Activated T-helper 2 cell treated with anti-CD3 and anti-CD28 coated beads, Interferon-gamma antibody, Interleukin-2, Interleukin-4, amounts not matched to agents 10 μg/mL and 5 μg/mL and 100 μg/mL, durations not matched to agents 14 hours and 24 hours and 36 hours (primary cell): Measurements from ENCODE around the gene PUSL1. TPM values are rescaled to one million over a fixed set of nuclear protein-coding genes. Genes with fewer than 3 reads are reported as not detected.
"Not testable (repeated sequence)": the region's sequence is repeated elsewhere in the genome, so short reads cannot be mapped to it uniquely, and the experiment has no call there.

ENCODE experiments used
- DNase-seq: peaks from one replicate; pipeline ENCODE4 v3.0.0; 2021; ENCODE audit warnings: low spot score
- H3K27ac Mint-ChIP-seq: one replicate; pipeline ENCODE4 v1.8.0; 2021; ENCODE audit warnings: mixed read lengths
- H3K27me3 Mint-ChIP-seq: one replicate; pipeline ENCODE4 v1.8.0; 2021; ENCODE audit warnings: low read depth, mixed read lengths
- H3K36me3 Mint-ChIP-seq: one replicate; pipeline ENCODE4 v1.8.0; 2021; ENCODE audit warnings: low read depth, mixed read lengths
- H3K4me1 Mint-ChIP-seq: one replicate; pipeline ENCODE4 v1.8.0; 2021; ENCODE audit warnings: low read depth, mixed read lengths
- H3K4me3 Mint-ChIP-seq: one replicate; pipeline ENCODE4 v1.8.0; 2021; ENCODE audit warnings: low read depth, mild to moderate bottlenecking, moderate library complexity, mixed read lengths
- H3K9me3 Mint-ChIP-seq: one replicate; pipeline ENCODE4 v1.8.0; 2021; ENCODE audit warnings: mixed read lengths
- intact Hi-C: fragments of 100-400 bp; cut with micrococcal nuclease; formaldehyde crosslinking; loops from one replicate; pipeline ENCODE4 v1.15.1; 2023
- total RNA-seq: library from RNA; stranded (reverse); gene quantifications from 2 replicates; pipeline ENCODE4 v1.2.3, GENCODE V29; 2022

Gene PUSL1
- total RNA-seq, 1 donor from 2014 or later = 31.8 TPM

GRCh38 chr1:1310476-1311053, 2.2 kb downstream of the PUSL1 start:
- Mint-ChIP-seq H3K27ac (no peak overlapping the region), H3K27me3 (no peaks in the 10 kb centered on the region), H3K4me3 (peak overlapping the region; percentile 30), H3K36me3 (peaks cover 21% of the 10 kb centered on the region), H3K9me3 (no peaks in the 10 kb centered on the region), H3K4me1 (peaks cover 10% of the 10 kb centered on the region)
- intact Hi-C loops = no loop called here
- no peak for DNase-seq

- Mint-ChIP-seq H3K27ac (no peak overlapping the region), H3K4me3 (no peak overlapping the region), H3K36me3 (peaks cover 28% of the 10 kb centered on the region), H3K27me3 (no peaks in the 10 kb centered on the region), H3K4me1 (peaks cover 5% of the 10 kb centered on the region), H3K9me3 (no peaks in the 10 kb centered on the region)
- no peak for DNase-seq
- intact Hi-C loops = no loop called here
These were observed 3.0 kb downstream of the PUSL1 start for GRCh38 chr1:1311107-1312104.

GRCh38 chr1:1312450-1313314, 4.3 kb downstream of the PUSL1 start:
- intact Hi-C loops = no loop called here
- Mint-ChIP-seq H3K4me3 (no peak overlapping the region), H3K9me3 (no peaks in the 10 kb centered on the region), H3K36me3 (peaks cover 33% of the 10 kb centered on the region), H3K27ac (no peak overlapping the region), H3K4me1 (no peaks in the 10 kb centered on the region), H3K27me3 (no peaks in the 10 kb centered on the region)
- DNase-seq = no peak

GRCh38 chr1:1313500-1314236, 5.3 kb downstream of the PUSL1 start:
- Mint-ChIP-seq H3K9me3 (no peaks in the 10 kb centered on the region), H3K27ac (no peak overlapping the region), H3K4me3 (no peak overlapping the region), H3K36me3 (peaks cover 35% of the 10 kb centered on the region), H3K4me1 (no peaks in the 10 kb centered on the region), H3K27me3 (no peaks in the 10 kb centered on the region)
- no peak for DNase-seq
- intact Hi-C loops = no loop called here

GRCh38 chr1:1314237-1314586, 5.8 kb downstream of the PUSL1 start:
- H3K27ac Mint-ChIP-seq = no peak overlapping the region
- intact Hi-C loops = no loop called here
- no peaks in the 10 kb centered on the region for H3K9me3 Mint-ChIP-seq
- H3K4me3 Mint-ChIP-seq = no peak overlapping the region
- H3K27me3 Mint-ChIP-seq = no peaks in the 10 kb centered on the region
- DNase-seq = no peak
- peaks cover 41% of the 10 kb centered on the region for H3K36me3 Mint-ChIP-seq
- H3K4me1 Mint-ChIP-seq = no peaks in the 10 kb centered on the region

GRCh38 chr1:1314678-1315335, 6.4 kb downstream of the PUSL1 start:
- no peaks in the 10 kb centered on the region for H3K27me3 Mint-ChIP-seq
- no peaks in the 10 kb centered on the region for H3K9me3 Mint-ChIP-seq
- peaks cover 46% of the 10 kb centered on the region for H3K36me3 Mint-ChIP-seq
- no peak for DNase-seq
- no peaks in the 10 kb centered on the region for H3K4me1 Mint-ChIP-seq
- no peak overlapping the region for H3K27ac Mint-ChIP-seq
- no peak overlapping the region for H3K4me3 Mint-ChIP-seq
- intact Hi-C loops = no loop called here

- H3K4me3 Mint-ChIP-seq = no peak overlapping the region
- no peak for DNase-seq
- intact Hi-C loops = no loop called here
- no peaks in the 10 kb centered on the region for H3K27me3 Mint-ChIP-seq
- H3K4me1 Mint-ChIP-seq = no peaks in the 10 kb centered on the region
- H3K36me3 Mint-ChIP-seq = peaks cover 48% of the 10 kb centered on the region
- H3K27ac Mint-ChIP-seq = no peak overlapping the region
- no peaks in the 10 kb centered on the region for H3K9me3 Mint-ChIP-seq
These were observed 7.1 kb downstream of the PUSL1 start for GRCh38 chr1:1315435-1315954.

- intact Hi-C loops, DNase-seq, H3K27ac Mint-ChIP-seq, H3K27me3 Mint-ChIP-seq, H3K4me1 Mint-ChIP-seq, H3K9me3 Mint-ChIP-seq, H3K4me3 Mint-ChIP-seq: not testable (repeated sequence)
- peaks cover 44% of the 10 kb centered on the region for H3K36me3 Mint-ChIP-seq
These were observed 7.8 kb downstream of the PUSL1 start for GRCh38 chr1:1316199-1316598.

GRCh38 chr1:1317420-1317819, 9.0 kb downstream of the PUSL1 start:
- no peak overlapping the region for H3K27ac Mint-ChIP-seq

GRCh38 chr1:1318131-1318652, 9.8 kb downstream of the PUSL1 start:
- DNase-seq = no peak
- no peak overlapping the region for H3K4me3 Mint-ChIP-seq
- no peaks in the 10 kb centered on the region for H3K9me3 Mint-ChIP-seq
- intact Hi-C loops = no loop called here
- H3K27ac Mint-ChIP-seq = no peak overlapping the region
- no peaks in the 10 kb centered on the region for H3K27me3 Mint-ChIP-seq
- H3K4me1 Mint-ChIP-seq = peaks cover 7% of the 10 kb centered on the region
- peaks cover 47% of the 10 kb centered on the region for H3K36me3 Mint-ChIP-seq

More at GRCh38 chr1:1317420-1317819, 9.0 kb downstream of the PUSL1 start:
- Mint-ChIP-seq H3K36me3 (peaks cover 49% of the 10 kb centered on the region), H3K4me1 (peaks cover 4% of the 10 kb centered on the region), H3K4me3 (no peak overlapping the region), H3K27me3 (no peaks in the 10 kb centered on the region), H3K9me3 (no peaks in the 10 kb centered on the region)
- intact Hi-C loops = no loop called here
- DNase-seq = no peak

GRCh38 chr1:1318777-1319645, 10.6 kb downstream of the PUSL1 start:
- intact Hi-C loops = no loop called here
- no peak overlapping the region for H3K27ac Mint-ChIP-seq
- no peak for DNase-seq
- peaks cover 46% of the 10 kb centered on the region for H3K36me3 Mint-ChIP-seq
- no peaks in the 10 kb centered on the region for H3K9me3 Mint-ChIP-seq
- H3K4me1 Mint-ChIP-seq = peaks cover 11% of the 10 kb centered on the region
- no peaks in the 10 kb centered on the region for H3K27me3 Mint-ChIP-seq
- H3K4me3 Mint-ChIP-seq = no peak overlapping the region
